ENCODE results near the gene LARP6. TPM values are rescaled to one million over a fixed set of nuclear protein-coding genes. Genes with fewer than 3 reads are reported as not detected.
A peak's percentile ranks its signal among the peaks of the same experiment; 100 is the strongest.

The LARP6 gene
- total and polyA plus RNA-seq, 2 of the 4 experiments (the other 2 are of a cell fraction) = 36.4 to 135 TPM

GRCh38 chr15:70795311-70795665 is 58.7 kb downstream of the LARP6 start:
- ATAC-seq (ENCODE audit: low read depth) = peak; percentile 78
- intact Hi-C loops (cut with micrococcal nuclease) = no loop called here
- peak overlapping the region; percentile 67 for H3K4me2 ChIP-seq (ENCODE audit: low read depth, low read length)
- ChIA-PET CTCF (interaction anchor here (0.9 to 2.6 kb wide), 2 partner anchors 16 to 73 kb away, joined by 3 to 12 read pairs; no protein-coding TSS in a partner anchor), POLR2A (ENCODE audit: unreplicated experiment) (interaction anchor here (0.5 to 1.4 kb wide), 3 partner anchors 12 to 34 kb away, joined by 4 to 8 read pairs (median 6); no protein-coding TSS in a partner anchor)
- peak overlapping the region; percentile 99 for H2BK20ac ChIP-seq (ENCODE audit: low read depth, low read length)
- WGBS, 2 experiments (ENCODE audit: extremely low coverage in 2 of 2, insufficient read length in 1 of 2) = 0% methylated on average over 1 of the region's 2 CpGs; no CpG with 5 or more reads in 1 of the 2 experiments
- peak overlapping the region; percentile 98 for H4K91ac ChIP-seq (ENCODE audit: insufficient read depth, low read depth, low read length)
- H3K9ac ChIP-seq (ENCODE audit: low read depth, low read length) = peak overlapping the region; percentile 79
- dilution Hi-C loops (cut with HindIII; ENCODE audit: low sequenced_read_pairs, unreplicated experiment) = no loop called here
- peak overlapping the region; percentile 100 for H2AK5ac ChIP-seq (ENCODE audit: low read depth, low read length)
- peaks cover 46% of the 10 kb centered on the region for H3K4me1 ChIP-seq (ENCODE audit: control insufficient read depth, insufficient read depth, low read length)
- in situ Hi-C loops (cut with MboI; ENCODE audit: low sequenced_read_pairs) = no loop called here
- H3K27ac ChIP-seq (ENCODE audit: insufficient read depth, low read length) = peak overlapping the region; percentile 94
- no peaks in the 10 kb centered on the region for H3K27me3 ChIP-seq (ENCODE audit: control insufficient read depth, insufficient read depth, low read length)
- H3K9me3 ChIP-seq (ENCODE audit: control insufficient read depth, insufficient read depth, low read length) = no peaks in the 10 kb centered on the region
- H2BK5ac ChIP-seq (ENCODE audit: low read depth, low read length, poor library complexity, severe bottlenecking) = peak overlapping the region; percentile 97
- H3K56ac ChIP-seq (ENCODE audit: extremely low read depth, insufficient read depth, low read length) = peak overlapping the region; percentile 100
- peak; percentile 98 for DNase-seq
- peak overlapping the region; percentile 41 for H2AFZ ChIP-seq (replicated peaks; ENCODE audit: low read length, poor library complexity)
- peak overlapping the region; percentile 99 for H2BK120ac ChIP-seq (ENCODE audit: low read depth, low read length)
- peak overlapping the region; percentile 99 for H3K14ac ChIP-seq (replicated peaks; ENCODE audit: low read depth, low read length)
- BruUV-seq (replicated peaks) = no TSS peak
- H3K79me1 ChIP-seq (ENCODE audit: low read depth in 1 of 2, low read length in 2 of 2) = peaks cover 21 to 73% of the 10 kb centered on the region in 2 experiments
- H3K4ac ChIP-seq (ENCODE audit: low read depth, low read length) = peak overlapping the region; percentile 98
- peak overlapping the region; percentile 97 for H4K5ac ChIP-seq (ENCODE audit: low read depth, low read length)
- H3K23ac ChIP-seq (ENCODE audit: low read depth, low read length) = peak overlapping the region; percentile 100
- H3K9me1 ChIP-seq (ENCODE audit: insufficient read depth, low read length) = peaks cover 47% of the 10 kb centered on the region
- H4K20me1 ChIP-seq (ENCODE audit: insufficient read depth, low read length) = no peaks in the 10 kb centered on the region
- H2AK9ac ChIP-seq (replicated peaks; ENCODE audit: low read depth, low read length, poor library complexity) = no peak overlapping the region
- H4K8ac ChIP-seq (ENCODE audit: low read depth in 2 of 2, low read length in 2 of 2) = peak overlapping the region; percentile 95 to 99
- H3K4me3 ChIP-seq (ENCODE audit: insufficient read depth, low read depth, low read length) = peak overlapping the region; percentile 12
- H2BK15ac ChIP-seq (ENCODE audit: low read depth, low read length) = peak overlapping the region; percentile 98; the same call in 1 of the 3 replicates
- H3K18ac ChIP-seq (ENCODE audit: low read depth, low read length) = peak overlapping the region; percentile 99
- no peaks in the 10 kb centered on the region for H3K36me3 ChIP-seq (ENCODE audit: control insufficient read depth, insufficient read depth, low read length)
- peak; percentile 97 for TF ChIP-seq FOS (IDR thresholded peaks at IDR 0.05; ENCODE audit: low read depth, low read length)
- TF ChIP-seq RAD21 (IDR thresholded peaks at IDR 0.05; ENCODE audit: low read length) = peak; percentile 17; the same call in 1 of the 2 replicates
- peak; percentile 74 for TF ChIP-seq BHLHE40 (IDR thresholded peaks at IDR 0.05; ENCODE audit: low read depth, low read length)
- no peak for TF ChIP-seq RFX5 (IDR thresholded peaks at IDR 0.05; ENCODE audit: low read depth, low read length)
- TF ChIP-seq NFE2L2 (IDR thresholded peaks at IDR 0.05; ENCODE audit: low read depth, low read length) = no peak
- peak; percentile 23; the same call in 1 of the 2 replicates for TF ChIP-seq POLR2A (IDR thresholded peaks at IDR 0.05; ENCODE audit: low read depth, low read length)
- peak; percentile 73 for TF ChIP-seq CEBPB (IDR thresholded peaks at IDR 0.05; ENCODE audit: low read depth, low read length)
- TF ChIP-seq RCOR1 (IDR thresholded peaks at IDR 0.05; ENCODE audit: insufficient replicate concordance, low read length) = peak; percentile 68

Data from IMR-90 (cell line).